CD14-positive monocyte (primary cell): ENCODE measurements around the gene CEBPG. TPM values are rescaled to one million over a fixed set of nuclear protein-coding genes. Genes with fewer than 3 reads are reported as not detected.

Source experiments
- DNase-seq, 3 donors: peaks; one replicate each; pipeline ENCODE4 v3.0.0-alpha.2; 2011 to 2022
- H2AFZ ChIP-seq: 2 replicates; pipeline ENCODE4 v1.6.0; 2012; ENCODE audit warnings: mild to moderate bottlenecking, low read depth, low read length, inconsistent platforms; ENCODE audit not compliant: insufficient read depth, poor library complexity, severe bottlenecking
- H3K27ac ChIP-seq, 2 donors: 1 replicate in 1 of 2; 2 replicates in 1 of 2; pipeline ENCODE4 v1.5.1; 2012 to 2013; ENCODE audit warnings: low read length in 2 of 2, control low read depth in 1 of 2, inconsistent platforms in 1 of 2, low read depth in 1 of 2, mild to moderate bottlenecking in 1 of 2
- H3K27me3 ChIP-seq, 2 donors: one replicate each; pipeline versions ENCODE4 v1.6.0 to v1.6.1; 2011 to 2013; ENCODE audit warnings: low read length in 2 of 2; ENCODE audit not compliant: control insufficient read depth in 2 of 2, insufficient read depth in 2 of 2
- H3K36me3 ChIP-seq, 2 donors: replicated peaks in 1 of 2; 1 replicate in 1 of 2; 2 replicates in 1 of 2; pipeline versions ENCODE4 v1.5.1 to v1.6.1; 2012 to 2013; ENCODE audit warnings: low read length in 2 of 2, control low read depth in 1 of 2, inconsistent platforms in 1 of 2, mild to moderate bottlenecking in 1 of 2; ENCODE audit not compliant: insufficient read depth in 2 of 2, control insufficient read depth in 1 of 2
- H3K4me1 ChIP-seq, 2 donors: 1 replicate in 1 of 2; 2 replicates in 1 of 2; pipeline versions ENCODE4 v1.5.1 to v1.6.1; 2012 to 2013; ENCODE audit warnings: low read length in 2 of 2, control low read depth in 1 of 2, inconsistent platforms in 1 of 2, mild to moderate bottlenecking in 1 of 2, moderate library complexity in 1 of 2; ENCODE audit not compliant: insufficient read depth in 2 of 2, control insufficient read depth in 1 of 2
- H3K4me2 ChIP-seq: replicated peaks from 2 replicates; pipeline ENCODE3; 2012; ENCODE audit warnings: low read length, moderate library complexity, mild to moderate bottlenecking; ENCODE audit not compliant: poor library complexity, severe bottlenecking; ENCODE audit errors: extremely low read depth
- H3K4me3 ChIP-seq, 3 experiments: fragments of 200-600 bp in 1 of 3; sonication (generic) in 1 of 3; replicated peaks in 1 of 3; 1 replicate in 2 of 3; 2 replicates in 1 of 3; pipeline ENCODE4 v1.5.1; 2011 to 2013; ENCODE audit warnings: low read length in 3 of 3, mild to moderate bottlenecking in 3 of 3, control low read depth in 2 of 3, low read depth in 2 of 3, inconsistent platforms in 1 of 3, moderate library complexity in 1 of 3
- H3K79me2 ChIP-seq: 2 replicates; pipeline ENCODE4 v1.6.0; 2012; ENCODE audit warnings: mild to moderate bottlenecking, control low read depth, inconsistent platforms, low read length, moderate library complexity; ENCODE audit not compliant: insufficient read depth
- H3K9ac ChIP-seq: 2 replicates; pipeline ENCODE4 v1.6.0; 2017; ENCODE audit warnings: low read length, mild to moderate bottlenecking; ENCODE audit not compliant: insufficient read depth, poor library complexity, severe bottlenecking
- H3K9me3 ChIP-seq, 2 donors: replicated peaks in 1 of 2; 1 replicate in 1 of 2; 2 replicates in 1 of 2; pipeline versions ENCODE4 v1.5.1 to v1.6.1; 2012 to 2013; ENCODE audit warnings: low read length in 2 of 2, control low read depth in 1 of 2; ENCODE audit not compliant: control insufficient read depth in 1 of 2, insufficient read depth in 1 of 2
- H4K20me1 ChIP-seq: 2 replicates; pipeline ENCODE4 v1.6.0; 2012; ENCODE audit warnings: mild to moderate bottlenecking, low read length, control low read depth, moderate library complexity; ENCODE audit not compliant: insufficient read depth
- H3K27ac Mint-ChIP-seq, 7 donors: one replicate each; pipeline ENCODE4 v1.8.0; 2020; ENCODE audit warnings: mild to moderate bottlenecking in 7 of 7, mixed read lengths in 7 of 7, moderate library complexity in 6 of 7, inconsistent platforms in 2 of 7
- H3K27me3 Mint-ChIP-seq, 3 donors: one replicate each; pipeline ENCODE4 v1.8.0; 2021 to 2022; ENCODE audit warnings: low read depth in 3 of 3, mild to moderate bottlenecking in 3 of 3, mixed read lengths in 3 of 3, moderate library complexity in 3 of 3, inconsistent platforms in 1 of 3
- H3K36me3 Mint-ChIP-seq, 2 donors: one replicate each; pipeline ENCODE4 v1.8.0; 2020; ENCODE audit warnings: mixed read lengths in 2 of 2, inconsistent platforms in 1 of 2, mild to moderate bottlenecking in 1 of 2
- H3K4me1 Mint-ChIP-seq: one replicate; pipeline ENCODE4 v1.8.0; 2020; ENCODE audit warnings: mild to moderate bottlenecking, mixed read lengths
- H3K4me3 Mint-ChIP-seq, 2 donors: one replicate each; pipeline ENCODE4 v1.8.0; 2020; ENCODE audit warnings: mild to moderate bottlenecking in 2 of 2, mixed read lengths in 2 of 2, moderate library complexity in 1 of 2
- H3K9me3 Mint-ChIP-seq, 7 donors: one replicate each; pipeline ENCODE4 v1.8.0; 2020 to 2022; ENCODE audit warnings: mixed read lengths in 7 of 7, mild to moderate bottlenecking in 6 of 7, moderate library complexity in 6 of 7, inconsistent platforms in 2 of 7
- CTCF ChIP-seq: fragments of 200-600 bp; IDR thresholded peaks from one replicate; pipeline ENCODE4 v1.8.0; 2022; ENCODE audit warnings: antibody characterized with exemption, mild to moderate bottlenecking
- WGBS: methylation state at CpG from one replicate; pipeline ENCODE4 v1.1.5; 2013; ENCODE audit warnings: missing lambda C conversion rate; ENCODE audit not compliant: insufficient coverage; 5-methylcytosine and 5-hydroxymethylcytosine counted together
- intact Hi-C, 2 donors: fragments of 100-400 bp; cut with micrococcal nuclease; formaldehyde crosslinking; loops; one replicate each; pipeline versions ENCODE4 v1.15.0 to v1.15.1; 2023
- polyA plus RNA-seq, 3 donors: library from polyadenylated mRNA; depleted of rRNA in 1 of 3; unstranded in 2 of 3; stranded (reverse) in 1 of 3; fragments of 300-500 nt in 2 of 3; fragments of >200 nt in 1 of 3; fragmentation: Illumina TruSeq in 2 of 3; gene quantifications; 1 replicate in 2 of 3; 2 replicates in 1 of 3; pipeline ENCODE4 v1.2.3, GENCODE V29; 2012 to 2021

The CEBPG gene
- polyA plus RNA-seq, 3 donors: 16.8 to 18.3 (median 17.8) TPM

GRCh38 chr19:33422369-33423180, 49.1 kb downstream of the CEBPG start:
- H3K9ac ChIP-seq: no peak overlapping the region
- H4K20me1 ChIP-seq: no peaks in the 10 kb centered on the region
- 98% methylated on average over 3 of the region's 3 CpGs for WGBS
- TF ChIP-seq CTCF: no peak
- DNase-seq: no peak
- H3K36me3 ChIP-seq: no peaks in the 10 kb centered on the region
- H2AFZ ChIP-seq: no peak overlapping the region
- H3K27me3 ChIP-seq: no peaks in the 10 kb centered on the region
- H3K9me3 Mint-ChIP-seq: no peaks in the 10 kb centered on the region
- H3K4me3 ChIP-seq: no peak overlapping the region
- H3K27me3 Mint-ChIP-seq: peaks cover 0 to 3% (median 0%) of the 10 kb centered on the region in 3 donors
- no peaks in the 10 kb centered on the region for H3K9me3 ChIP-seq
- no peaks in the 10 kb centered on the region for H3K36me3 Mint-ChIP-seq
- intact Hi-C loops: no loop called here
- no peak overlapping the region for H3K4me3 Mint-ChIP-seq
- H3K4me1 ChIP-seq: no peaks in the 10 kb centered on the region
- no peak overlapping the region for H3K27ac Mint-ChIP-seq
- no peak overlapping the region for H3K4me2 ChIP-seq
- H3K79me2 ChIP-seq: no peaks in the 10 kb centered on the region
- H3K27ac ChIP-seq: no peak overlapping the region
- no peaks in the 10 kb centered on the region for H3K4me1 Mint-ChIP-seq

GRCh38 chr19:33424181-33424580, 50.7 kb downstream of the CEBPG start:
- intact Hi-C loops: no loop called here
- no peak for DNase-seq

More at GRCh38 chr19:33424181-33424580, 50.7 kb downstream of the CEBPG start:
- Mint-ChIP-seq H3K9me3 (no peaks in the 10 kb centered on the region), H3K36me3 (no peaks in the 10 kb centered on the region), H3K4me1 (no peaks in the 10 kb centered on the region), H3K4me3 (no peak overlapping the region), H3K27me3 (peaks cover 0 to 3% (median 0%) of the 10 kb centered on the region in 3 donors), H3K27ac (peak overlapping the region in 1 of 7 donors; percentile 28)
- no peak for TF ChIP-seq CTCF
- Histone ChIP-seq H3K36me3 (no peaks in the 10 kb centered on the region), H3K9ac (no peak overlapping the region), H3K4me1 (no peaks in the 10 kb centered on the region), H2AFZ (no peak overlapping the region), H3K4me3 (no peak overlapping the region), H3K27ac (no peak overlapping the region), H3K4me2 (no peak overlapping the region), H3K79me2 (no peaks in the 10 kb centered on the region), H3K27me3 (no peaks in the 10 kb centered on the region), H4K20me1 (no peaks in the 10 kb centered on the region), H3K9me3 (no peaks in the 10 kb centered on the region)
- 98% methylated on average over 8 of the region's 8 CpGs for WGBS
